SU-DHL-6 (cell line): ENCODE results near the gene ATG4C.

Experiments used
- H2AFZ ChIP-seq: fragments of 200-600 bp; sonication (generic); 2 replicates; pipeline ENCODE4 v1.6.1; 2014; ENCODE audit warnings: low read depth, mild to moderate bottlenecking, moderate library complexity, mixed read lengths, antibody characterized with exemption, low read length; ENCODE audit not compliant: severe bottlenecking
- H3F3A ChIP-seq: fragments of 200-600 bp; shearing (Covaris generic); 2 replicates; pipeline ENCODE4 v1.6.0; 2016; ENCODE audit warnings: antibody characterized with exemption, mild to moderate bottlenecking; ENCODE audit not compliant: insufficient read depth
- H3K27ac ChIP-seq: fragments of 200-600 bp; sonication (generic); 2 replicates; pipeline ENCODE4 v1.5.1; 2016; ENCODE audit warnings: low read depth, mild to moderate bottlenecking, low read length, moderate library complexity, mixed read lengths
- H3K27me3 ChIP-seq: fragments of 200-600 bp; sonication (generic), shearing (Covaris generic); 2 replicates; pipeline ENCODE4 v1.6.0; 2014; ENCODE audit warnings: mild to moderate bottlenecking, low read length
- H3K36me3 ChIP-seq: fragments of 200-600 bp; sonication (generic); 2 replicates; pipeline ENCODE4 v1.6.1; 2014; ENCODE audit warnings: mild to moderate bottlenecking, low read length, mixed read lengths
- H3K4me2 ChIP-seq: fragments of 300-600, 200-600 bp; shearing (Covaris generic), sonication (generic); 2 replicates; pipeline ENCODE4 v1.6.0; 2014; ENCODE audit warnings: low read length, low read depth, mild to moderate bottlenecking; ENCODE audit not compliant: poor library complexity, severe bottlenecking
- H3K4me3 ChIP-seq: fragments of 200-600 bp; sonication (generic); 2 replicates; pipeline ENCODE4 v1.5.1; 2014; ENCODE audit warnings: antibody characterized with exemption, low read length, mild to moderate bottlenecking, mixed read lengths; ENCODE audit not compliant: insufficient read depth, poor library complexity, severe bottlenecking
- H3K79me2 ChIP-seq: fragments of 200-600 bp; sonication (generic); 2 replicates; pipeline ENCODE4 v1.6.1; 2014; ENCODE audit warnings: mild to moderate bottlenecking, low read length, moderate library complexity; ENCODE audit not compliant: insufficient read depth
- H3K9ac ChIP-seq: fragments of 200-600 bp; sonication (generic); 2 replicates; pipeline ENCODE4 v1.7.0; 2014; ENCODE audit warnings: mild to moderate bottlenecking, low read length
- H3K9me2 ChIP-seq: fragments of 200-600 bp; sonication (generic); replicated peaks from 2 replicates; pipeline ENCODE4 v1.6.1; 2014; ENCODE audit warnings: low read length; ENCODE audit not compliant: insufficient read depth
- H3K9me3 ChIP-seq: fragments of 200-600 bp; sonication (generic); 2 replicates; pipeline ENCODE4 v1.6.1; 2014; ENCODE audit warnings: low read length, mixed read lengths; ENCODE audit not compliant: insufficient read depth
- H4K20me1 ChIP-seq: fragments of 200-600 bp; sonication (generic); 2 replicates; pipeline ENCODE4 v1.6.1; 2014; ENCODE audit warnings: low read depth, mild to moderate bottlenecking, antibody characterized with exemption, low read length, moderate library complexity, mixed read lengths
- EZH2phosphoT487 ChIP-seq: fragments of 200-600 bp; sonication (generic), shearing (Covaris generic); conservative IDR thresholded peaks from 2 replicates; pipeline ENCODE4 v1.6.1; 2018; ENCODE audit warnings: mild to moderate bottlenecking, antibody characterized with exemption, low read length, moderate library complexity, mixed read lengths
- TF ChIP-seq, protein P1 (sequence below): fragments of 200-600 bp; sonication (generic); IDR thresholded peaks from one replicate; pipeline ENCODE4 v1.5.1; 2017; ENCODE audit warnings: antibody characterized with exemption, mild to moderate bottlenecking, low read length, moderate library complexity; ENCODE audit not compliant: insufficient read depth, poor library complexity, severe bottlenecking

Gene ATG4C

DNA sequence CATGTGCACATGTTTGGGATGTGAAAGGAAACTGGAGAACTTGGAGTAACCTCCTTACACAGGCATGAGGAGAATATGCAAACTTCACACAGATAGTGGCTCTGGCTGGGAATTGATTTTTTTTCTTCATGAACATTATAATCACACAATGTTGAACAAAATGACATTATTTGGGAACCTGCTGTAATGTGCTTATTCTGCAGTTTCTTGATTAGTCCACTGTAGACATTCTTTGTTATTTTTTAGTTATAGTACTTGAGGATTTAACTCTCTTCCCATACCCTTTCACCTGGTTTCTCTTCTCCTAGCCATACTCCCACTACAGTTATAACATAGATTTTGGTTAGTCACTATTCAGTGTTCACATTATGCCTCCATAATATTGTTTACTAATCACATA, 68.3 kb downstream of the ATG4C start:
- no peak overlapping the region for H2AFZ ChIP-seq
- no peak overlapping the region for H3K4me3 ChIP-seq
- H3K9me3 ChIP-seq, result no peaks in the 10 kb centered on the region
- no peak for TF ChIP-seq EZH2phosphoT487
- TF ChIP-seq, protein P1, sequence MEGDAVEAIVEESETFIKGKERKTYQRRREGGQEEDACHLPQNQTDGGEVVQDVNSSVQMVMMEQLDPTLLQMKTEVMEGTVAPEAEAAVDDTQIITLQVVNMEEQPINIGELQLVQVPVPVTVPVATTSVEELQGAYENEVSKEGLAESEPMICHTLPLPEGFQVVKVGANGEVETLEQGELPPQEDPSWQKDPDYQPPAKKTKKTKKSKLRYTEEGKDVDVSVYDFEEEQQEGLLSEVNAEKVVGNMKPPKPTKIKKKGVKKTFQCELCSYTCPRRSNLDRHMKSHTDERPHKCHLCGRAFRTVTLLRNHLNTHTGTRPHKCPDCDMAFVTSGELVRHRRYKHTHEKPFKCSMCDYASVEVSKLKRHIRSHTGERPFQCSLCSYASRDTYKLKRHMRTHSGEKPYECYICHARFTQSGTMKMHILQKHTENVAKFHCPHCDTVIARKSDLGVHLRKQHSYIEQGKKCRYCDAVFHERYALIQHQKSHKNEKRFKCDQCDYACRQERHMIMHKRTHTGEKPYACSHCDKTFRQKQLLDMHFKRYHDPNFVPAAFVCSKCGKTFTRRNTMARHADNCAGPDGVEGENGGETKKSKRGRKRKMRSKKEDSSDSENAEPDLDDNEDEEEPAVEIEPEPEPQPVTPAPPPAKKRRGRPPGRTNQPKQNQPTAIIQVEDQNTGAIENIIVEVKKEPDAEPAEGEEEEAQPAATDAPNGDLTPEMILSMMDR, result no peak
- no peaks in the 10 kb centered on the region for H3F3A ChIP-seq
- H3K9ac ChIP-seq, result no peak overlapping the region
- no peaks in the 10 kb centered on the region for H3K27me3 ChIP-seq
- no peak overlapping the region for H3K4me2 ChIP-seq
- H3K36me3 ChIP-seq, result no peaks in the 10 kb centered on the region
- H3K79me2 ChIP-seq, result no peaks in the 10 kb centered on the region
- no peaks in the 10 kb centered on the region for H3K9me2 ChIP-seq
- no peak overlapping the region for H3K27ac ChIP-seq
- no peaks in the 10 kb centered on the region for H4K20me1 ChIP-seq

DNA sequence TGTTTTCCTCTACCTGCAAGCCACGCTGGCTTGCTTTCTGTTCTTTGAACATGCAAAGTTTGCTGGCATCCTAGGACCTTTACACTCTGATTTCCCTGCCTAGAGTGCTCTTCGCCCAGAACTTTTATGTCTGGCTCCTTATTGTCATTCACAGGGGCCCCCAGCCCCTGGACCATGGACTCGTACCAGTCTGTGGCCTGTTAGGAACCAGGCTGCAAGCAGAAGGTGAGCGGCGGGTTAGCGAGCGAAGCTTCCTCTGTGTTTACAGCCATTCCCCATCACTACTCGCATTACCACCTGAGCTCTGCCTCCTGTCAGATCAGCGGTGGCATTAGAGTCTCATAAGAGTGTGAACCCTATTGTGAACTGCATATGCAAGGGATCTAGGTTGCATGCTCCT, 73.0 kb downstream of the ATG4C start:
- Histone ChIP-seq H3K27me3 (no peaks in the 10 kb centered on the region), H3K27ac (no peak overlapping the region), H2AFZ (no peak overlapping the region), H3F3A (no peaks in the 10 kb centered on the region), H3K4me2 (no peak overlapping the region), H3K9me2 (no peaks in the 10 kb centered on the region), H3K4me3 (no peak overlapping the region), H3K9ac (no peak overlapping the region), H3K79me2 (no peaks in the 10 kb centered on the region), H3K36me3 (no peaks in the 10 kb centered on the region), H4K20me1 (no peaks in the 10 kb centered on the region), H3K9me3 (no peaks in the 10 kb centered on the region)
- TF ChIP-seq EZH2phosphoT487, result no peak
- TF ChIP-seq, protein P1, result no peak

DNA sequence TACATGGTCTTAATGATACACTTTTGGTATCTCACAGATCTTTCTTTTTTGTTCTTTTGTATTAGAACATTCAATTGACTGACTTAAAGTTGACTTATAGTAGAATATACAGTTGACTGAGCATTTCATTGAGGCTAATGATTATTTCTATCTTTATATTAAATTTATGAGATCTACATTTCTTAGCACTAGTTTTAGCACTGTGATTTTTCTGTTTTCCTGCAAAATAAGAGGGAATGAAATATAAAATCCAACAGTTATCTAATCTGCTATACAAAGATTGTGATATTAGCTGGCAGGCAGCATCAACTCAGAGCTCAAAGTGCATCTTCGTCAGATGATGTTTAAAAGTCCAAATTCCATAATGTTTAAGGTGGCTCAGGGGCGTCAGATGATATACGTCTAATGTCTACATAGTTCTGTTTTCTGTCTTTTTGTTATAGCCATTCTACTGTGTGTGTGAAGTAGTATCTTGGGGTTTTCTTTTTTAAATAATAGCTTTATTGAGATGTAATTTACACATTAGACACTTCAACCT, 85.4 kb downstream of the ATG4C start:
- H2AFZ ChIP-seq, result no peak overlapping the region
- no peaks in the 10 kb centered on the region for H3K27me3 ChIP-seq
- H3K4me3 ChIP-seq, result no peak overlapping the region
- no peak overlapping the region for H3K9ac ChIP-seq
- no peaks in the 10 kb centered on the region for H3K9me3 ChIP-seq
- H3K27ac ChIP-seq, result no peak overlapping the region
- no peaks in the 10 kb centered on the region for H4K20me1 ChIP-seq
- TF ChIP-seq, protein P1, result no peak
- no peak for TF ChIP-seq EZH2phosphoT487
- no peak overlapping the region for H3K4me2 ChIP-seq
- H3K79me2 ChIP-seq, result no peaks in the 10 kb centered on the region
- no peaks in the 10 kb centered on the region for H3K9me2 ChIP-seq
- 0 out of 2 replicates have a peak, but pooled peaks cover 3% of the 10 kb centered on the region for H3K36me3 ChIP-seq
- H3F3A ChIP-seq, result no peaks in the 10 kb centered on the region
